SJSA1 (cell line): ENCODE data around the gene GOSR1. TPM values are rescaled to one million over a fixed set of nuclear protein-coding genes. Genes with fewer than 3 reads are reported as not detected.
"Not testable (repeated sequence)": the region's sequence is repeated elsewhere in the genome, so short reads cannot be mapped to it uniquely, and the experiment has no call there.

Experiments used
- DNase-seq, 2 experiments: peaks; one replicate each; pipeline ENCODE4 v3.0.0-alpha.2; 2015 to 2020; ENCODE audit warnings: low spot score in 2 of 2, low read depth in 1 of 2
- H3K27ac ChIP-seq: fragments of 250-450 bp; sonication (Bioruptor Pico); 2 replicates; pipeline ENCODE4 v1.5.1; 2020; ENCODE audit warnings: mild to moderate bottlenecking, moderate library complexity
- H3K27me3 ChIP-seq: fragments of 250-450 bp; sonication (Bioruptor Pico); replicated peaks from 2 replicates; pipeline ENCODE4 v1.5.1; 2020; ENCODE audit warnings: mild to moderate bottlenecking, moderate library complexity
- H3K36me3 ChIP-seq: fragments of 250-450 bp; sonication (Bioruptor Pico); 2 replicates; pipeline ENCODE4 v1.5.1; 2020; ENCODE audit warnings: mild to moderate bottlenecking
- H3K4me1 ChIP-seq: fragments of 250-450 bp; sonication (Bioruptor Pico); replicated peaks from 2 replicates; pipeline ENCODE4 v1.6.1; 2021; ENCODE audit warnings: mild to moderate bottlenecking
- H3K4me3 ChIP-seq: fragments of 250-450 bp; sonication (Bioruptor Pico); 2 replicates; pipeline ENCODE4 v1.5.1; 2020; ENCODE audit warnings: mild to moderate bottlenecking
- H3K9me3 ChIP-seq: fragments of 250-450 bp; sonication (Bioruptor Pico); replicated peaks from 2 replicates; pipeline ENCODE4 v1.5.1; 2020; ENCODE audit warnings: mild to moderate bottlenecking
- total RNA-seq: library from RNA; depleted of rRNA; stranded (reverse); fragments of >200 nt; shearing (Covaris generic); gene quantifications from 2 replicates; pipeline ENCODE4 v1.2.3, GENCODE V29; 2014; rRNA removed

GOSR1 gene
- 26.3 and 33.8 TPM in 2 replicates for total RNA-seq

DNA sequence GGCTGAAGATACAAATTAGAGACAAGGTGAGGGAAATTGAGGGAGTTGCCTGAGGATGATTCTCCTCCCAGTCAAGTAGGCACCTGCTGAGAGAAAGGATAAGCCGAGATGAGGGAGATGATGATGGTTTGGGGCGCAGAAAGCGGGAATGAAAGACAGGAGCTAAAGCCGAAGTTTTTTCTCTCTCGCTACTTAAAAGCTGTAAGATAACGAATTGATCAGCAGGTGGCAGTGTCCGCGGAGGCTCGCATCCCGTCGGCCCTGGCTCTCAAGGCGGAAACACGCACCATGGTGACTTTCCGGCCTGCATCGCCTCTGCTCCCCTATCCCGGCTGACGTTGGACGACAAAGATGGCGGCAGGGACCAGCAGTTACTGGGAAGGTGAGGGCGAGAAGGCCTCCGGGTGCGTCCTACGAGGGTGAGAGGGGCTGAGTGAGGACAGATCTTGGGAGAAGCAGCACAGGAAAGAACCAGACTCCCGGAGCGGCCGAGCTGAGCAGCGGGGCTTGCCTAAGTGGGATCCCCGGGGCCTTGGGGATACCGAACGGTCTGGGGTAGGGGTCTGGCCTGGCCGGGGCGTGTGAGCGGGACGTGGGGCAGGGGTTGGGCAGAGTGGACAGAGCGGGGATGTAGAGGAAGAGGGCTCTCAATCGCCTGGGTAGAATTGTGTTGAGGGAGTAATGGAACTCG is at the start of gene GOSR1:
TSS of gene GOSR1 (plus strand) at position 326 of the 691 bp plus-strand sequence. CDS start at position 352, 26 bp downstream.
- H3K9me3 ChIP-seq: no peaks in the 10 kb centered on the region
- H3K27ac ChIP-seq: peak within 1 kb of the TSS; percentile 88
- H3K4me3 ChIP-seq: peak within 1 kb of the TSS; percentile 67
- peaks cover 36% of the 10 kb centered on the region for H3K36me3 ChIP-seq
- H3K27me3 ChIP-seq: no peaks in the 10 kb centered on the region; the same call in 1 of the 2 replicates
- H3K4me1 ChIP-seq: peaks cover 8% of the 10 kb centered on the region
- DNase-seq: peak; percentile 84 to 91

GRCh38 chr17:30427611-30428010 is 49.6 kb upstream of the GOSR1 start:
- Histone ChIP-seq H3K4me1 (no peaks in the 10 kb centered on the region), H3K27ac (no peak overlapping the region), H3K27me3 (no peaks in the 10 kb centered on the region), H3K9me3 (no peaks in the 10 kb centered on the region), H3K36me3 (peaks cover 19% of the 10 kb centered on the region), H3K4me3 (no peak overlapping the region)
- no peak for DNase-seq

- DNase-seq: no peak
- H3K4me3 ChIP-seq: no peak overlapping the region
- H3K4me1 ChIP-seq: peaks cover 6% of the 10 kb centered on the region; the same call in 1 of the 2 replicates
- H3K9me3 ChIP-seq: no peaks in the 10 kb centered on the region
- H3K27me3 ChIP-seq: no peaks in the 10 kb centered on the region
- peaks cover 12% of the 10 kb centered on the region for H3K36me3 ChIP-seq
- H3K27ac ChIP-seq: no peak overlapping the region
Measured at GRCh38 chr17:30429155-30429554, 48.1 kb upstream of the GOSR1 start.

DNA sequence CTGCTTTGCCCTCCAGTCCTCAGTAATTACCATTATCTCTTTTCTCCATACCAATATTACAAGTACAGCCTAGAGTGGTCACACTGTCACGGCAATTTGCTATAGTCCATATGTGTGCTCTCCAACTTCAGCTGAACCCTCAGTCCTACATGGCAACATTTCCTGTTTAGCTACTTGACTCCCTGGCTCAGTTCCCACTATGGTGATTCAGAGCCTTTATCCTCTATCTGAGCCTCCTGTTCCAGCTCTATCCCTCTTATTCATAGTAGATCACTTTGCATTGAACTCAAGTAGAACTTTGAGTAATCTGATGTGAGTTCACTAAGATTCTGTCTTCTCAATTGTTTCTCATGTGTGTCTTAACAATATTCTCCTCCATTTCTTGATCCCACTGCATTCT is 43.7 kb upstream of the GOSR1 start:
- Histone ChIP-seq H3K4me3 (no peak overlapping the region), H3K4me1 (peaks cover 13% of the 10 kb centered on the region), H3K27ac (no peak overlapping the region), H3K9me3 (no peaks in the 10 kb centered on the region), H3K27me3 (no peaks in the 10 kb centered on the region), H3K36me3 (peaks cover 15% of the 10 kb centered on the region)
- peak; percentile 28 to 55 for DNase-seq

DNA sequence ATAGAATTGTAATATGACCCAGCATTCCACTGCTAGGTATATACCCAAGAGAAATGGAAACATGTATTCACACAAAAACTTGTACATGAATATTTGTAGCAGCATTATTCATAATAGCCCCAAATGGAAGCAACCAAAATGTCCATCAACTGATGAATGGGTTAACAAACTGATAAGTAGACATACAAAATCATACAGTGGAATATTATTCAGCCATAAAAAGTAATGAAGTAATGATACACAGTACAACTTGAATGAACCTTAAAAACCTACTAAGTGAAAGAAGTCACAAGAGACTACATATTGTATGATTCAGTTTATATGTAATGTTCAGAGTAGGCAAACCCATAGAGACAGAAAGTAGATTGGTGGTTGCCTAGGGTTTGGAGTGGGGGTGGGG is 40.5 kb upstream of the GOSR1 start:
- Histone ChIP-seq H3K4me3 (no peak overlapping the region), H3K27ac (no peak overlapping the region)
- no peak for DNase-seq

GRCh38 chr17:30443721-30444120 is 33.5 kb upstream of the GOSR1 start:
- Histone ChIP-seq H3K9me3 (no peaks in the 10 kb centered on the region), H3K36me3 (0 out of 2 replicates have a peak, but pooled peaks cover 6% of the 10 kb centered on the region), H3K4me3 (no peak overlapping the region), H3K4me1 (no peaks in the 10 kb centered on the region), H3K27me3 (no peaks in the 10 kb centered on the region), H3K27ac (no peak overlapping the region)
- DNase-seq: no peak

More for the DNA sequence above, 40.5 kb upstream of the GOSR1 start:
- no peaks in the 10 kb centered on the region for H3K9me3 ChIP-seq
- H3K36me3 ChIP-seq: peaks cover 15% of the 10 kb centered on the region
- H3K4me1 ChIP-seq: peaks cover 13% of the 10 kb centered on the region
- no peaks in the 10 kb centered on the region for H3K27me3 ChIP-seq

DNA sequence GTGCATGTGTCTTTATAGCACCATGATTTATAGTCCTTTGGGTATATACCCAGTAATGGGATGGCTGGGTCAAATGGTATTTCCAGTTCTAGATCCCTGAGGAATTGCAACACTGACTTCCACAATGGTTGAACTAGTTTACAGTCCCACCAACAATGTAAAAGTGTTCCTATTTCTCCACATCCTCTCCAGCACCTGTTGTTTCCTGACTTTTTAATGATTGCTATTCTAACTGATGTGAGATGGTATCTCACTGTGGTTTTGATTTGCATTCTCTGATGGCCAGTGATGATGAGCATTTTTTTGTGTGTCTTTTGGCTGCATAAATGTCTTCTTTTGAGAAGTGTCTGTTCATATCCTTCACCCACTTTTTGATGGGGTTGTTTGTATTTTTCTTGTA is 30.6 kb upstream of the GOSR1 start:
- not testable (repeated sequence) for H3K27ac ChIP-seq, DNase-seq, H3K27me3 ChIP-seq, H3K4me3 ChIP-seq, H3K4me1 ChIP-seq, H3K9me3 ChIP-seq
- peaks cover 15% of the 10 kb centered on the region; the same call in 1 of the 2 replicates for H3K36me3 ChIP-seq

GRCh38 chr17:30449480-30449879 is 27.7 kb upstream of the GOSR1 start:
- no peak overlapping the region for H3K4me3 ChIP-seq
- no peaks in the 10 kb centered on the region for H3K9me3 ChIP-seq
- no peaks in the 10 kb centered on the region for H3K27me3 ChIP-seq
- H3K36me3 ChIP-seq: peaks cover 34% of the 10 kb centered on the region
- H3K27ac ChIP-seq: no peak overlapping the region
- DNase-seq: no peak
- H3K4me1 ChIP-seq: no peaks in the 10 kb centered on the region

GRCh38 chr17:30450125-30451027 is 26.8 kb upstream of the GOSR1 start:
- peaks cover 36% of the 10 kb centered on the region for H3K36me3 ChIP-seq
- no peaks in the 10 kb centered on the region for H3K4me1 ChIP-seq
- DNase-seq: no peak
- H3K27ac ChIP-seq: no peak overlapping the region
- H3K27me3 ChIP-seq: no peaks in the 10 kb centered on the region
- H3K4me3 ChIP-seq: no peak overlapping the region
- H3K9me3 ChIP-seq: no peaks in the 10 kb centered on the region

GRCh38 chr17:30454635-30455034 is 22.6 kb upstream of the GOSR1 start:
- Histone ChIP-seq H3K27ac (no peak overlapping the region), H3K4me3 (no peak overlapping the region), H3K27me3 (no peaks in the 10 kb centered on the region), H3K4me1 (no peaks in the 10 kb centered on the region), H3K9me3 (no peaks in the 10 kb centered on the region), H3K36me3 (peaks cover 44% of the 10 kb centered on the region)
- DNase-seq: no peak

GRCh38 chr17:30458371-30458770 is 18.8 kb upstream of the GOSR1 start:
- Histone ChIP-seq H3K4me1 (no peaks in the 10 kb centered on the region), H3K27ac (no peak overlapping the region), H3K9me3 (no peaks in the 10 kb centered on the region), H3K27me3 (no peaks in the 10 kb centered on the region), H3K36me3 (peaks cover 34% of the 10 kb centered on the region), H3K4me3 (no peak overlapping the region)
- no peak for DNase-seq

GRCh38 chr17:30458797-30459413 is 18.3 kb upstream of the GOSR1 start:
- peaks cover 30% of the 10 kb centered on the region for H3K36me3 ChIP-seq
- not testable (repeated sequence) for H3K4me1 ChIP-seq, H3K4me3 ChIP-seq, DNase-seq, H3K9me3 ChIP-seq, H3K27ac ChIP-seq, H3K27me3 ChIP-seq

GRCh38 chr17:30468465-30468864 is 8.7 kb upstream of the GOSR1 start:
- Histone ChIP-seq H3K4me3 (no peak overlapping the region), H3K27me3 (no peaks in the 10 kb centered on the region; the same call in 1 of the 2 replicates), H3K36me3 (peaks cover 13% of the 10 kb centered on the region), H3K4me1 (no peaks in the 10 kb centered on the region), H3K27ac (no peak overlapping the region), H3K9me3 (no peaks in the 10 kb centered on the region)
- DNase-seq: no peak
